K562 (cell line): ENCODE measurements around the gene ACAP3. TPM values are rescaled to one million over a fixed set of nuclear protein-coding genes. Genes with fewer than 3 reads are reported as not detected.

ENCODE experiments used
- ARHGAP35 ChIP-seq: fragments of 450-650 bp; IDR thresholded peaks from 2 replicates; pipeline ENCODE4 v1.6.1; 2018; ENCODE audit not compliant: partially characterized antibody
- C11orf30 ChIP-seq: fragments of 450-650 bp; IDR thresholded peaks from 2 replicates; pipeline ENCODE4 v1.6.1; 2016; ENCODE audit warnings: low read depth, mild to moderate bottlenecking
- CBFA2T3 ChIP-seq: fragments of 450-650 bp; IDR thresholded peaks from 2 replicates; pipeline ENCODE4 v1.6.1; 2017
- CHD1 ChIP-seq: fragments of 200-600 bp; sonication (generic); IDR thresholded peaks from one replicate; pipeline ENCODE4 v1.6.1; 2012; ENCODE audit warnings: mild to moderate bottlenecking, moderate library complexity, low read length, inconsistent platforms
- CREM ChIP-seq: IDR thresholded peaks from 2 replicates; pipeline ENCODE4 v1.6.1; 2014; ENCODE audit warnings: antibody characterized with exemption, low read depth
- EGR1 ChIP-seq: fragments of 450-650 bp; conservative IDR thresholded peaks from 2 replicates; pipeline ENCODE4 v1.6.1; 2017; ENCODE audit warnings: mild to moderate bottlenecking
- FOXA3 ChIP-seq, 2 experiments: fragments of 450-650 bp in 1 of 2; sonication (generic) in 1 of 2; formaldehyde crosslinking; IDR thresholded peaks in 1 of 2; conservative IDR thresholded peaks in 1 of 2; 2 replicates each; pipeline versions ENCODE4 v1.4.0 to v1.8.0; 2020 to 2022; ENCODE audit warnings: mild to moderate bottlenecking in 2 of 2, missing genetic modification reagents in 1 of 2
- ILF3 ChIP-seq: fragments of 450-650 bp; IDR thresholded peaks from 2 replicates; pipeline ENCODE4 v1.6.1; 2018; ENCODE audit warnings: antibody characterized with exemption, mild to moderate bottlenecking, moderate library complexity, borderline replicate concordance
- L3MBTL2 ChIP-seq: fragments of 450-650 bp; IDR thresholded peaks from 2 replicates; pipeline ENCODE4 v1.6.1; 2016; ENCODE audit warnings: mild to moderate bottlenecking, moderate library complexity
- MCM7 ChIP-seq, 2 experiments: fragments of 450-650 bp; IDR thresholded peaks; 2 replicates each; pipeline ENCODE4 v1.6.1; 2016 to 2018
- NR2F6 ChIP-seq: fragments of 450-650 bp; formaldehyde crosslinking; IDR thresholded peaks from 2 replicates; pipeline ENCODE4 v1.4.0; 2020; ENCODE audit warnings: mild to moderate bottlenecking
- PHF8 ChIP-seq: fragments of 200-600 bp; sonication (generic); IDR thresholded peaks from 2 replicates; pipeline ENCODE4 v1.6.1; 2012; ENCODE audit warnings: mixed run types, mild to moderate bottlenecking, inconsistent platforms, low read length, moderate library complexity, borderline replicate concordance
- RAD21 ChIP-seq, 2 experiments: fragments of 250-450 bp in 1 of 2; fragments of 450-650 bp in 1 of 2; sonication (Bioruptor Pico) in 1 of 2; formaldehyde crosslinking in 1 of 2; IDR thresholded peaks in 1 of 2; conservative IDR thresholded peaks in 1 of 2; 2 replicates each; pipeline versions ENCODE4 v1.4.0 to v1.8.0; 2020 to 2022; ENCODE audit warnings: mild to moderate bottlenecking in 2 of 2, moderate library complexity in 1 of 2
- RBM25 ChIP-seq: fragments of 200-400 bp; formaldehyde crosslinking; IDR thresholded peaks from 2 replicates; pipeline ENCODE4 v1.6.1; 2018; ENCODE audit warnings: low read length, low read depth, moderate library complexity; ENCODE audit not compliant: severe bottlenecking
- RBM39 ChIP-seq: fragments of 200-400 bp; formaldehyde crosslinking; optimal IDR thresholded peaks from 2 replicates; pipeline ENCODE3; 2018; ENCODE audit warnings: low read depth, low read length
- SMC3 ChIP-seq: conservative IDR thresholded peaks from 2 replicates; pipeline ENCODE4 v1.6.1; 2011; ENCODE audit warnings: low read depth, low read length, improper control_type of control experiment; ENCODE audit not compliant: insufficient read depth
- ZBTB7A ChIP-seq: IDR thresholded peaks from 2 replicates; pipeline ENCODE4 v1.6.1; 2011; ENCODE audit warnings: low read depth, mild to moderate bottlenecking, low read length, moderate library complexity, borderline replicate concordance; ENCODE audit not compliant: control insufficient read depth
- ZNF121 ChIP-seq: sonication (generic); formaldehyde crosslinking; conservative IDR thresholded peaks from 2 replicates; pipeline ENCODE4 v1.8.0; 2022; ENCODE audit warnings: missing genetic modification reagents
- ZNF124 ChIP-seq: sonication (generic); formaldehyde crosslinking; IDR thresholded peaks from 2 replicates; pipeline ENCODE4 v1.8.1; 2022; ENCODE audit warnings: missing genetic modification reagents
- ZNF146 ChIP-seq: IDR thresholded peaks from one replicate; pipeline ENCODE4 v1.6.1; 2018; ENCODE audit warnings: missing compliant biosample characterization; ENCODE audit not compliant: unreplicated experiment
- ZNF217 ChIP-seq: sonication (generic); formaldehyde crosslinking; IDR thresholded peaks from 2 replicates; pipeline ENCODE4 v1.8.0; 2022; ENCODE audit warnings: mild to moderate bottlenecking, missing genetic modification reagents
- ZNF224 ChIP-seq: sonication (generic); formaldehyde crosslinking; IDR thresholded peaks from 2 replicates; pipeline ENCODE4 v1.8.0; 2022; ENCODE audit warnings: mild to moderate bottlenecking, missing genetic modification reagents
- ZNF384 ChIP-seq: IDR thresholded peaks from 2 replicates; pipeline ENCODE4 v1.6.1; 2012; ENCODE audit warnings: low read depth, low read length, improper control_type of control experiment
- ZNF75A ChIP-seq: fragments of 450-650 bp; formaldehyde crosslinking; IDR thresholded peaks from 2 replicates; pipeline ENCODE4 v1.4.0; 2020; ENCODE audit warnings: mild to moderate bottlenecking
- ZNF778 ChIP-seq: fragments of 450-650 bp; formaldehyde crosslinking; IDR thresholded peaks from 2 replicates; pipeline ENCODE4 v1.4.0; 2020; ENCODE audit warnings: mild to moderate bottlenecking, moderate library complexity
- polyA plus RNA-seq, 8 experiments: library from polyadenylated mRNA; depleted of rRNA in 4 of 8; stranded (reverse) in 5 of 8; unstranded in 3 of 8; fragments of >200 nt; fragmentation: Nextera tagmentation in 2 of 8; fragmentation: Illumina TruSeq in 1 of 8; extraction: Ambion mirVana in 2 of 8; extraction: Trizol in 1 of 8; gene quantifications; 2 replicates each; pipeline versions ENCODE4 v1.2.1 to v1.2.3, GENCODE V29; 2011 to 2014; ENCODE audit warnings: inconsistent platforms in 1 of 8, missing spikeins in 1 of 8
- total RNA-seq, 7 experiments: library from RNA; depleted of rRNA in 6 of 7; stranded (reverse); fragments of >200 nt in 6 of 7; fragmentation: Illumina TruSeq in 2 of 7; extraction: Trizol in 2 of 7; gene quantifications; 2 replicates each; pipeline versions ENCODE4 v1.2.1 to v1.2.3, GENCODE V29; 2011 to 2021; ENCODE audit warnings: low replicate concordance in 1 of 7
- TF ChIP-seq, protein P1 (sequence below): IDR thresholded peaks from 2 replicates; pipeline ENCODE4 v1.6.1; 2016; ENCODE audit warnings: missing genetic modification characterization, missing compliant biosample characterization
- TF ChIP-seq, protein P2 (sequence below): fragments of 250-450 bp; sonication (Bioruptor Pico); IDR thresholded peaks from 2 replicates; pipeline ENCODE4 v1.8.0; 2022; ENCODE audit warnings: moderate library complexity, mild to moderate bottlenecking, inconsistent platforms

ACAP3 gene
- total and polyA plus RNA-seq, 9 of the 15 experiments (the other 6 are each of a cell fraction or from before 2014, with no cell fraction given) = 0.01 to 49.0 (median 12.0) TPM

DNA sequence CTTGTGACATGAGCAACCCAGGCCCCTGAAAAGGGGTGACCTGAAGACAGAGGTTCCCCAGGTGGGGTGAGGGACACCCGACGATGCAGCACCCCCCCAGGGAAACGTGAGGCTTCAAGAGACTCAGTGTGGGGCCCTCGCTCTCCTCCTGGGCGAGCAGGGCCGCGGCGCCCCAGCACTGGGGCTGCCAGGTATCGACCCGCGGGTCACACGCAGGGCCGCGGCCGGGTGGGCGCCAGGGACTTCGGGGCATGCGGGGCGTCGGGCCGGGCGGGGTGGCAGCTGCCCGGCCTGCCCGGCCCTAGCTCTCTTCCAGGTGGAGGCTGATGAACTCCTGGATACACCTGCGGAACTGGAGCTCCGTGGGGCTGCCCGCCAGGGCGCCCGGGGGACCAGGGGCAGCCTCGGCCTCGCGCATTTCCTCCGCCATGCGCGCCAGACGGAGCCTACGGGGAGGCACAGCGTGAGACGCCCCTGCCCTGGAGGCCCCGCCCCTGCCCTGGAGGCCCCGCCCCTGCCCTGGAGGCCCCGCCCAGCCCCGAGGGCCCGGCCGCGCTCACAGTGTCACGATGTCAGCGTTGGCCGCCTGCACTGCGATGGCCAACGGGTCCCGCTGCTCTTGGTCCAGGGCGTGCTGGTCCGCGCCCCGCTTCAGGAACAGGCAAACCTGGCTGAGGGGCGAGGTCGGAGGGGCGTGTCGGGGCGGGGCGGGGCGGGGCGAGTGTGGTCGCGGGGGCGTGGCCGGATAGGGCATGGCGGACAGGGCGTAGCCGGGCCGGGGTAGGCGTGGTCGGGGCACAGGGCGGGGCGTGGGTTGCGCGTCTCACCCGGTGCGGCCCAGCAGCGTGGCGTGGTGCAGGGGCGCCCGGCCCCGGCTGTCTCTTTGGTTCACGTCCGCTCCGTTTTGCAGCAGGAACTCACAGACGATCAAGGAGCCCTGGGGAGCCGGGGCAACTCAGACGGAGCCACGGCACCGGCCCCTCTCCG lies 14.2 kb downstream of the ACAP3 start (continued):
- TF ChIP-seq CBFA2T3 (no peak), CREM (peak; percentile 6; the same call in 1 of the 2 replicates), ILF3 (no peak), ZNF224 (CRISPR knock-in tag) (no peak), SMC3 (no peak), ZNF146 (CRISPR knock-in tag) (no peak), ZNF384 (no peak), NR2F6 (CRISPR knock-in tag) (no peak), EGR1 (0 out of 2 replicates have a peak, but pooled peaks have one; percentile 27), ZBTB7A (peak; percentile 41; the same call in 1 of the 2 replicates), ZNF75A (CRISPR knock-in tag) (no peak), RBM25 (no peak), ZNF121 (no peak), C11orf30 (no peak), RBM39 (no peak), ZNF124 (CRISPR knock-in tag) (no peak), RAD21 (CRISPR knock-in tag; conservative IDR thresholded peaks at IDR 0.05 in 1 of 2, IDR thresholded peaks at IDR 0.05 in 1 of 2) (no peak), FOXA3 (CRISPR knock-in tag; conservative IDR thresholded peaks at IDR 0.05 in 1 of 2, IDR thresholded peaks at IDR 0.05 in 1 of 2) (0 out of 4 replicates have a peak, but pooled peaks of 1 of the 2 experiments have one; percentile 27), ARHGAP35 (no peak), L3MBTL2 (peak; percentile 89), ZNF217 (CRISPR knock-in tag) (no peak), MCM7 (IDR thresholded peaks at IDR 0.05) (no peak), ZNF778 (CRISPR knock-in tag) (no peak), PHF8 (no peak), CHD1 (no peak)
- TF ChIP-seq, protein P1, sequence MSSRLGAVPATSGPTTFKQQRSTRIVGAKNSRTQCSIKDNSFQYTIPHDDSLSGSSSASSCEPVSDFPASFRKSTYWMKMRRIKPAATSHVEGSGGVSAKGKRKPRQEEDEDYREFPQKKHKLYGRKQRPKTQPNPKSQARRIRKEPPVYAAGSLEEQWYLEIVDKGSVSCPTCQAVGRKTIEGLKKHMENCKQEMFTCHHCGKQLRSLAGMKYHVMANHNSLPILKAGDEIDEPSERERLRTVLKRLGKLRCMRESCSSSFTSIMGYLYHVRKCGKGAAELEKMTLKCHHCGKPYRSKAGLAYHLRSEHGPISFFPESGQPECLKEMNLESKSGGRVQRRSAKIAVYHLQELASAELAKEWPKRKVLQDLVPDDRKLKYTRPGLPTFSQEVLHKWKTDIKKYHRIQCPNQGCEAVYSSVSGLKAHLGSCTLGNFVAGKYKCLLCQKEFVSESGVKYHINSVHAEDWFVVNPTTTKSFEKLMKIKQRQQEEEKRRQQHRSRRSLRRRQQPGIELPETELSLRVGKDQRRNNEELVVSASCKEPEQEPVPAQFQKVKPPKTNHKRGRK = no peak
- TF ChIP-seq, protein P2, sequence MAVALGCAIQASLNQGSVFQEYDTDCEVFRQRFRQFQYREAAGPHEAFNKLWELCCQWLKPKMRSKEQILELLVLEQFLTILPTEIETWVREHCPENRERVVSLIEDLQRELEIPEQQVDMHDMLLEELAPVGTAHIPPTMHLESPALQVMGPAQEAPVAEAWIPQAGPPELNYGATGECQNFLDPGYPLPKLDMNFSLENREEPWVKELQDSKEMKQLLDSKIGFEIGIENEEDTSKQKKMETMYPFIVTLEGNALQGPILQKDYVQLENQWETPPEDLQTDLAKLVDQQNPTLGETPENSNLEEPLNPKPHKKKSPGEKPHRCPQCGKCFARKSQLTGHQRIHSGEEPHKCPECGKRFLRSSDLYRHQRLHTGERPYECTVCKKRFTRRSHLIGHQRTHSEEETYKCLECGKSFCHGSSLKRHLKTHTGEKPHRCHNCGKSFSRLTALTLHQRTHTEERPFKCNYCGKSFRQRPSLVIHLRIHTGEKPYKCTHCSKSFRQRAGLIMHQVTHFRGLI = no peak
